ENCODE measurements around the gene C10orf62. TPM values are rescaled to one million over a fixed set of nuclear protein-coding genes. Genes with fewer than 3 reads are reported as not detected.
"Not testable (repeated sequence)": the region's sequence is repeated elsewhere in the genome, so short reads cannot be mapped to it uniquely, and the experiment has no call there.

The C10orf62 gene
- total RNA-seq, 1 donor from 2014 or later: not detected

DNA sequence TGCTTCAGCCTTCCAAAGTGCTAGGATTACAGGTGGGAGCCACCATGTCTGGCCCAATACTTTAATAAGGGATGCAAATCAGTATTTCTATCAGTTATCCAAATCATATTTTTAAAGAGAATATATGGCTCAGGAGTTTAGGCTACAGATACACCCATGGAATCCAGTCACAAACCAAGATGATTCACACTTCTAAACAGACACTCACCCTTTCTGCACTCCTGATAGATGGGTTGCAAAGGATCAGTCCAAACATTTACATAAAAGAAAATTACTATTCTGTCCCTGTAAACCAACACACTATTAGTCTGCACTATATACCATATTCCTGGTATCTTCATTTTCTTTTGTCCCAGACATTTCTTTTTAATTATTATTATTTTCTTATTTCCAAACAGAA is 41.6 kb downstream of the C10orf62 start:
- Histone ChIP-seq H3K36me3 (ENCODE audit: control insufficient read depth, insufficient read depth, low read length) (no peaks in the 10 kb centered on the region), H3K4me3 (ENCODE audit: low read depth, low read length) (no peak overlapping the region), H3K27me3 (ENCODE audit: control insufficient read depth, insufficient read depth, low read length) (no peaks in the 10 kb centered on the region)
- TF ChIP-seq, protein P1, sequence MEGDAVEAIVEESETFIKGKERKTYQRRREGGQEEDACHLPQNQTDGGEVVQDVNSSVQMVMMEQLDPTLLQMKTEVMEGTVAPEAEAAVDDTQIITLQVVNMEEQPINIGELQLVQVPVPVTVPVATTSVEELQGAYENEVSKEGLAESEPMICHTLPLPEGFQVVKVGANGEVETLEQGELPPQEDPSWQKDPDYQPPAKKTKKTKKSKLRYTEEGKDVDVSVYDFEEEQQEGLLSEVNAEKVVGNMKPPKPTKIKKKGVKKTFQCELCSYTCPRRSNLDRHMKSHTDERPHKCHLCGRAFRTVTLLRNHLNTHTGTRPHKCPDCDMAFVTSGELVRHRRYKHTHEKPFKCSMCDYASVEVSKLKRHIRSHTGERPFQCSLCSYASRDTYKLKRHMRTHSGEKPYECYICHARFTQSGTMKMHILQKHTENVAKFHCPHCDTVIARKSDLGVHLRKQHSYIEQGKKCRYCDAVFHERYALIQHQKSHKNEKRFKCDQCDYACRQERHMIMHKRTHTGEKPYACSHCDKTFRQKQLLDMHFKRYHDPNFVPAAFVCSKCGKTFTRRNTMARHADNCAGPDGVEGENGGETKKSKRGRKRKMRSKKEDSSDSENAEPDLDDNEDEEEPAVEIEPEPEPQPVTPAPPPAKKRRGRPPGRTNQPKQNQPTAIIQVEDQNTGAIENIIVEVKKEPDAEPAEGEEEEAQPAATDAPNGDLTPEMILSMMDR (IDR thresholded peaks at IDR 0.05; ENCODE audit: insufficient read depth, low read length, poor library complexity, severe bottlenecking): no peak
- DNase-seq (ENCODE audit: low read depth): no peak

DNA sequence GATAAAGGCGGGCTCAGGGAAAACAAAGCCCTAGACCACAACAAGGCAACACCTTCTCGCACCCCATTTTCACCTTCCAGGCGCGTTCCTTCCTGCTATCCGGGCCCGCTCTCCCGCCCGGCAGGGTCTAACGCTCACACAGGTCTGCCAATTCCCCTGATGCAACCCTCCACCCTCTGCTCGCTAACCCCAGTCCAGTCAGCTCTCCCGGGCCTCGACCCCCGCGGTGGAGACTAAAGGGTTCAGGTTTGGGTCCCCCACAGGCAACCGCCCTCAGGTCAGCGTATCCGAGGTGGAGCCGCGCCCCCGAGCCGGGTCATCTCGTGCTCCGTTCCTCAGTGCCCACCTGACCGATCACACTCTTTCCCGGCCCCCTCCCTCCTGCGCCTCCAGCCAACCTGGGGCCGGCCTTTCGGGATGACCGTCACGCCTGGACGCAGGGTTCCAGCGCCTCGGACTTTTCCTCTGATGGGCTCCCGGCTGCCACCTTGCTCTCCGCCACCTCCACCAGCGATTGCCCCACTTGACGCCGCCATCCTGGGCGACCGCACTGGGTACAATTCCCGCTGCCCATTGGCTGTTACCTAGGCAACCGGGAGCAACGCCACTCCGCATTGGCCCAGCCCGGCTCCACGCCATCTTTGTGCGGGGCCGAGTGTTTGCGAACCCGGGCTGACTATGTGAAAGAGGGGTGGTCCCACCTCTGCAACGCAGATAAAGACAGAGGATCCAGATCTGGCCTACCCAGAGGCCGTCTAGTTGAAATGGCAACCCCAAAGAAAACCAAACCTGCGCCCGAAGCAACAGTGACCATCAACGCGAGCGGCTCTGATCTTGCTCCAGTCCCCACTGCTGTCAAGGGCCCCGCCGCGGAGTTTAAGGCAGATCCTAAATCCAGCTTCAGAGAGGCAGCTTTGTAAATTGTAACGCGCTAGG is 43.7 kb downstream of the C10orf62 start, which contains the start of gene MORN4:
MORN4 (minus strand) TSS at position 552 of the 936 bp plus-strand sequence. CDS start 13,847 bp downstream, outside the sequence.
- no peaks in the 10 kb centered on the region for H3K36me3 ChIP-seq (ENCODE audit: control insufficient read depth, insufficient read depth, low read length)
- peak within 1 kb of the TSS; percentile 73 for H3K4me3 ChIP-seq (ENCODE audit: low read depth, low read length)
- peak; percentile 55 for DNase-seq (ENCODE audit: low read depth)
- no peaks in the 10 kb centered on the region for H3K27me3 ChIP-seq (ENCODE audit: control insufficient read depth, insufficient read depth, low read length)
- TF ChIP-seq, protein P1 (IDR thresholded peaks at IDR 0.05; ENCODE audit: insufficient read depth, low read length, poor library complexity, severe bottlenecking): no peak

DNA sequence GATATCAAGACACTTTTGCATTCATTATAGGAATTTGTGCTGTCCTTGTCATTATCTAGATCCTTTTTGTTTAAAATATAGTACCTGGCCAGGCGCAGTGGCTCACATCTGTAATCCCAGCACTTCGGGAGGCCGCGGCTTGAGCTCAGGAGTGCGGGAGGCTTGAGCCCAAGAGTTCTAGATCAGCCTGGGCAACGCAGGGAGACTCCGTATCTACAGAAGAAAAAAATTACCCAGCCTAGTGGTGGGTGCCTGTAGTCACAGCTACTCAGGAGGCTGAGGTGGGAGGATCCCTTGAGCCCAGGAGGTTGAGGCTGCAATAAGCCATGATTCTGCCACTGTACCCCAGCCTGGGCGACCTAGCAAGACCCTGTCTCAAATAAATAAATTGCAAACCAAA is 44.4 kb downstream of the C10orf62 start:
- TF ChIP-seq, protein P1 (IDR thresholded peaks at IDR 0.05; ENCODE audit: insufficient read depth, low read length, poor library complexity, severe bottlenecking): peak; percentile 4
- no peak for DNase-seq (ENCODE audit: low read depth)
- no peaks in the 10 kb centered on the region for H3K36me3 ChIP-seq (ENCODE audit: control insufficient read depth, insufficient read depth, low read length)
- no peak overlapping the region for H3K4me3 ChIP-seq (ENCODE audit: low read depth, low read length)
- H3K27me3 ChIP-seq (ENCODE audit: control insufficient read depth, insufficient read depth, low read length): no peaks in the 10 kb centered on the region

DNA sequence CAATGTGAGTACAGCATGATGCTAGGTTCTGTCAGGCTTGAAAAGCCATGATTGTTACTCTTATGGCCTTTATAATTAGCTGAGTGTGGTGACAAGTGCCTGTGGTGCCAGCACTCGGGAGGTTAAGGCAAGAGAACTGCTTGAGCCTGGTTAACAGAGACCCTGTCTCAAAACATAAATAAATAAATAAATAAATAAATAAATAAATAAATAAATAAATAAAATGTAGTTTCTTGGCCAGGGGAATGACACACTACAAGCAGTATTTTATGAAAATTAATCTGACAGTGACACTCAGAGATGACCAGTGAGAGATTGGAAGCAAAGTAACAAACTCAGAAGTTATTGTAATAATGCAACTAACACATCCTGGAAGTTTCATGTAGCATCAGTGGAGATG is 46.1 kb downstream of the C10orf62 start:
- no peaks in the 10 kb centered on the region for H3K27me3 ChIP-seq (ENCODE audit: control insufficient read depth, insufficient read depth, low read length)
- H3K36me3 ChIP-seq (ENCODE audit: control insufficient read depth, insufficient read depth, low read length): no peaks in the 10 kb centered on the region
- no peak for DNase-seq (ENCODE audit: low read depth)
- TF ChIP-seq, protein P1 (IDR thresholded peaks at IDR 0.05; ENCODE audit: insufficient read depth, low read length, poor library complexity, severe bottlenecking): no peak
- H3K4me3 ChIP-seq (ENCODE audit: low read depth, low read length): no peak overlapping the region

DNA sequence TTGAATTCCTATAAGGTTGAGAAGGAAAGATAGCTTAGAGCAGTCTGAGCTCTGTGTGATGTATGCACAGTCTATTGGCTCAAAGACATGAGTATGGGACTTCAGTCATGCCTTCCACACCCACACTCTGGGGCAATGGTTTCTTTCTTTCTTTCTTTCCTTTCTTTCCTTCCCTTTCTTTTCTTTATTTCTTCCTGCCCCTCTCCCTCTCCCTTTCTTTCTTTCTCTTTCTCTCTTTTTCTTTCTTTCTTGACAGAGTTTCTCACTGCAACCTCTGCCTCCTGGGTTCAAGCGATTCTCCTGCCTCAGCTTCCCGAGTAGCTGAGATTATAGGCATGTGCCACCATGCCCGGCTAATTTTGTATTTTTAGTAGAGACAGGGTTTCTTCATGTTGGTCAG is 49.6 kb downstream of the C10orf62 start:
- not testable (repeated sequence) for DNase-seq (ENCODE audit: low read depth); H3K36me3 ChIP-seq (ENCODE audit: control insufficient read depth, insufficient read depth, low read length); H3K27me3 ChIP-seq (ENCODE audit: control insufficient read depth, insufficient read depth, low read length)

GRCh38 chr10:97640174-97640867 is 50.8 kb downstream of the C10orf62 start, which contains the start of gene PI4K2A:
PI4K2A (plus strand) TSS chr10:97640671; CDS start chr10:97640743, 72 bp downstream.
- Histone ChIP-seq H3K36me3 (ENCODE audit: control insufficient read depth, insufficient read depth, low read length) (peaks cover 2% of the 10 kb centered on the region), H3K27me3 (ENCODE audit: control insufficient read depth, insufficient read depth, low read length) (no peaks in the 10 kb centered on the region), H3K4me3 (ENCODE audit: low read depth, low read length) (peak within 1 kb of the TSS; percentile 94)
- TF ChIP-seq, protein P1 (IDR thresholded peaks at IDR 0.05; ENCODE audit: insufficient read depth, low read length, poor library complexity, severe bottlenecking): no peak
- peak; percentile 96 for DNase-seq (ENCODE audit: low read depth)

More for the DNA sequence above, 49.6 kb downstream of the C10orf62 start:
- H3K4me3 ChIP-seq (ENCODE audit: low read depth, low read length): not testable (repeated sequence)
